Loucy (cell line): ENCODE results near the gene HSD11B2.

Experiments
- H2AFZ ChIP-seq: fragments of 200-600 bp; sonication (generic); 2 replicates; pipeline ENCODE4 v1.6.0; 2016; ENCODE audit warnings: antibody characterized with exemption, mild to moderate bottlenecking, low read length, moderate library complexity
- H3F3A ChIP-seq: fragments of 200-600 bp; 2 replicates; pipeline ENCODE4 v1.6.0; 2016; ENCODE audit warnings: antibody characterized with exemption, low read depth, mild to moderate bottlenecking
- H3K27me3 ChIP-seq: fragments of 200-600 bp; sonication (generic); 2 replicates; pipeline ENCODE4 v1.6.1; 2014; ENCODE audit warnings: low read length, mild to moderate bottlenecking; ENCODE audit not compliant: insufficient read depth, poor library complexity, severe bottlenecking
- H3K36me3 ChIP-seq: fragments of 200-600 bp; sonication (generic); 2 replicates; pipeline ENCODE4 v1.6.1; 2016; ENCODE audit warnings: low read length; ENCODE audit not compliant: insufficient read depth
- H3K4me1 ChIP-seq: fragments of 200-600 bp; sonication (generic); 2 replicates; pipeline ENCODE4 v1.5.1; 2014; ENCODE audit warnings: low read length, mild to moderate bottlenecking; ENCODE audit not compliant: insufficient read depth, poor library complexity, severe bottlenecking
- H3K4me2 ChIP-seq: fragments of 200-600 bp; sonication (generic); 2 replicates; pipeline ENCODE4 v1.6.0; 2014; ENCODE audit warnings: antibody characterized with exemption, low read length, low read depth, mild to moderate bottlenecking; ENCODE audit not compliant: poor library complexity, severe bottlenecking
- H3K4me3 ChIP-seq: fragments of 200-600 bp; sonication (generic); 2 replicates; pipeline ENCODE4 v1.5.1; 2014; ENCODE audit warnings: low read length, mild to moderate bottlenecking, mixed read lengths; ENCODE audit not compliant: poor library complexity, severe bottlenecking
- H3K79me2 ChIP-seq: fragments of 200-600 bp; sonication (generic); 2 replicates; pipeline ENCODE4 v1.6.1; 2014; ENCODE audit warnings: low read length; ENCODE audit not compliant: insufficient read depth
- H3K9ac ChIP-seq: fragments of 200-600 bp; sonication (generic); 2 replicates; pipeline ENCODE4 v1.6.0; 2014; ENCODE audit warnings: mild to moderate bottlenecking, low read depth, low read length, moderate library complexity; ENCODE audit not compliant: poor library complexity, severe bottlenecking
- H3K9me2 ChIP-seq: fragments of 200-600 bp; sonication (generic); replicated peaks from 2 replicates; pipeline ENCODE4 v1.6.1; 2016; ENCODE audit warnings: low read depth, low read length, mixed read lengths
- H3K9me3 ChIP-seq: fragments of 200-600 bp; sonication (generic); 2 replicates; pipeline ENCODE4 v1.6.1; 2014; ENCODE audit warnings: mild to moderate bottlenecking, antibody characterized with exemption, low read length, low read depth; ENCODE audit not compliant: insufficient read depth
- H4K20me1 ChIP-seq: fragments of 200-600 bp; sonication (generic); 2 replicates; pipeline ENCODE4 v1.6.0; 2014; ENCODE audit warnings: antibody characterized with exemption, low read length, mild to moderate bottlenecking; ENCODE audit not compliant: insufficient read depth, poor library complexity, severe bottlenecking
- EZH2phosphoT487 ChIP-seq: fragments of 200-600 bp; IDR thresholded peaks from 2 replicates; pipeline ENCODE4 v1.6.1; 2018; ENCODE audit warnings: antibody characterized with exemption, mild to moderate bottlenecking, moderate library complexity, borderline replicate concordance
- TF ChIP-seq, protein P1 (sequence below): fragments of 200-600 bp; sonication (generic); conservative IDR thresholded peaks from 2 replicates; pipeline ENCODE4 v1.5.1; 2014; ENCODE audit warnings: mild to moderate bottlenecking, antibody characterized with exemption, low read length

The HSD11B2 gene

DNA sequence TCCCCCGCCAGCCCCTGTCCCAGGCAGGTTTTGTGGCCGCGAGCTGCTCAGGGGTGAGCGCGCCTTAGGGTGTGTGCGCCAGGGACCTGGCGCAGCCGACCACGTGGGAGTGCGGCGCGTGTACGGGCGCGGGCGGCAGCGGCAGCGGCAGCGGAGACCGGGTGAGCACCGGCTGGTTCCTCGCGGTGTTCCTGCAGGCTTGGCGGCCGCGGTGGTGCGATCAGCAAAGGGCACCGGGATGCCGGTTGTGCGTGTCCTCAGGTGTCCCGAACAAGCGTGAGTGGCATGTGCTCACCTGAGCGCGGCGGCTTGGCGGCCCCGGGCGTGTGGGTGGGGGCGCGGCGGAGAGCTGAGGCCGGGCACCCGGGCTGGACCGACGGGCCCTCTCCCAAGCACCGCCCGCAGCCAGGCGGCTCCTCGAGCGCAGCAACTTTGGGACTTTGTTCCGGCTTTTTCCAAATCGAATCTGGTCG is 381 bp upstream of the HSD11B2 start:
- Histone ChIP-seq H3F3A (no peaks in the 10 kb centered on the region), H3K4me2 (no peak overlapping the region), H3K36me3 (no peaks in the 10 kb centered on the region), H3K9me3 (no peaks in the 10 kb centered on the region), H3K9me2 (no peaks in the 10 kb centered on the region), H3K4me3 (no peak overlapping the region), H3K9ac (no peak overlapping the region), H4K20me1 (no peaks in the 10 kb centered on the region), H2AFZ (no peak overlapping the region), H3K4me1 (no peaks in the 10 kb centered on the region), H3K79me2 (no peaks in the 10 kb centered on the region), H3K27me3 (no peaks in the 10 kb centered on the region)
- no peak for TF ChIP-seq EZH2phosphoT487
- TF ChIP-seq, protein P1, sequence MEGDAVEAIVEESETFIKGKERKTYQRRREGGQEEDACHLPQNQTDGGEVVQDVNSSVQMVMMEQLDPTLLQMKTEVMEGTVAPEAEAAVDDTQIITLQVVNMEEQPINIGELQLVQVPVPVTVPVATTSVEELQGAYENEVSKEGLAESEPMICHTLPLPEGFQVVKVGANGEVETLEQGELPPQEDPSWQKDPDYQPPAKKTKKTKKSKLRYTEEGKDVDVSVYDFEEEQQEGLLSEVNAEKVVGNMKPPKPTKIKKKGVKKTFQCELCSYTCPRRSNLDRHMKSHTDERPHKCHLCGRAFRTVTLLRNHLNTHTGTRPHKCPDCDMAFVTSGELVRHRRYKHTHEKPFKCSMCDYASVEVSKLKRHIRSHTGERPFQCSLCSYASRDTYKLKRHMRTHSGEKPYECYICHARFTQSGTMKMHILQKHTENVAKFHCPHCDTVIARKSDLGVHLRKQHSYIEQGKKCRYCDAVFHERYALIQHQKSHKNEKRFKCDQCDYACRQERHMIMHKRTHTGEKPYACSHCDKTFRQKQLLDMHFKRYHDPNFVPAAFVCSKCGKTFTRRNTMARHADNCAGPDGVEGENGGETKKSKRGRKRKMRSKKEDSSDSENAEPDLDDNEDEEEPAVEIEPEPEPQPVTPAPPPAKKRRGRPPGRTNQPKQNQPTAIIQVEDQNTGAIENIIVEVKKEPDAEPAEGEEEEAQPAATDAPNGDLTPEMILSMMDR: no peak

DNA sequence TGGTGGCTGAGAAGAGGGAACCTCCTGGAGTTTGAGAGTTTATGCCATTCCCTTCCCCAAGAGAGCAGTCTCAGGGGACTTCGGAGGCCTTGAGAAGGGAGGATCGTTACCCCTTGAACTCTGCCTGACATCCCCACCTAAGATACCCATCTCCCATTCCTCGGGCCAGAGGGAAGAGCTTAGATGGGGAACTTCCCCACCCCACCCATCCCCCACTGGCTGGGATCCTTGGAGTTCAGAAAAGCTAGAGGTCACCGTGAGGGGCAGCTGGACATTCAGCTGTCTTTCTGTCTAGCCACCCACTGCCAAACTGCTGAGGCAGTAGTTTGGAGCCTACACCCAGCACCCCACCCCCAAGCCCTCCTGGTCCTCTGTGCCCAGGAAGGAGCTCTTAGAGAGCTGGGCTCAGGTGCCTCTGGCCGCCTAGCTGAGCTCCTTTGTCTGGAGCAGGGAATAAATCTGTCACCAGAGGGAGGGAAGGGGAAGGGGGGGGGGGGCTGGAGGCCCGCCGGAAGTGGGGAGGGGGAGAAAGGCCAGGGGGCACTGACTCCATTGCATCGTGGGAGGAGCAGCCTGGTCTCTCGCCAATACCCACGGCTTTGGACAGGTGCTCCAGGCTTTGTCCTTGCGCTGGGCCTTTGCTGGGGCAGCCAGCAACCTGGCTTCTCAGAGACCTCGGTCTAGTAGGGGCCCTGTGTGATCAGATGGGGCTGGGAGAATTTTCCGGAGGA is 1.0 kb downstream of the HSD11B2 start:
- no peaks in the 10 kb centered on the region for H3K4me1 ChIP-seq
- no peak overlapping the region for H3K4me2 ChIP-seq
- no peaks in the 10 kb centered on the region for H3K9me2 ChIP-seq
- H3K4me3 ChIP-seq: no peak overlapping the region
- no peaks in the 10 kb centered on the region for H3F3A ChIP-seq
- H4K20me1 ChIP-seq: no peaks in the 10 kb centered on the region
- no peaks in the 10 kb centered on the region for H3K27me3 ChIP-seq
- H2AFZ ChIP-seq: no peak overlapping the region
- H3K9ac ChIP-seq: peak overlapping the region; percentile 36
- TF ChIP-seq EZH2phosphoT487: no peak
- TF ChIP-seq, protein P1: no peak
- no peaks in the 10 kb centered on the region for H3K79me2 ChIP-seq
- H3K36me3 ChIP-seq: no peaks in the 10 kb centered on the region
- H3K9me3 ChIP-seq: no peaks in the 10 kb centered on the region

DNA sequence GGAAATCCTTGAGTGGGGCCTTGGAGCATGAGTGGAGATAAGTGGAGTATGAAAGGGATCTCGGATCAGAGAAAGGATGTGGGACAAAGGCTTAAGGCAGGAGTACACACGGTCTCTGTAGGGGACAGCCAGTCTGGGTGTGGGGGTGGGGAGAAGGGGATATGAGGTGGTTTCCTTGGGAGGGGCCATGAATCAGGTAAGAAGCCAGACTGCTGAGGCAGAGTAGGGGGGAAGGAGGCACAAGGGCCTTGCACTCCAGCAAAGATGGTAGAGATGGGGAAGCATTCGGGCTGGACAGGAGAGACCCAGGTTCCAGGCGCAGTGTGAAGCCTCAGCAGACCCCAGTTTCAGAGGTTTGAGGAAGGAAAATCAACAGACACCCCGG is 1.6 kb downstream of the HSD11B2 start:
- no peaks in the 10 kb centered on the region for H3F3A ChIP-seq
- H3K4me1 ChIP-seq: no peaks in the 10 kb centered on the region
- H3K9me3 ChIP-seq: no peaks in the 10 kb centered on the region
- no peaks in the 10 kb centered on the region for H3K9me2 ChIP-seq
- H3K27me3 ChIP-seq: no peaks in the 10 kb centered on the region
- no peaks in the 10 kb centered on the region for H3K79me2 ChIP-seq
- H3K36me3 ChIP-seq: no peaks in the 10 kb centered on the region; the same call in 1 of the 2 replicates
- no peak for TF ChIP-seq EZH2phosphoT487
- TF ChIP-seq, protein P1: no peak
- H2AFZ ChIP-seq: no peak overlapping the region; the same call in 1 of the 2 replicates
- peak overlapping the region; percentile 36 for H3K9ac ChIP-seq
- H3K4me2 ChIP-seq: no peak overlapping the region
- H3K4me3 ChIP-seq: no peak overlapping the region
- no peaks in the 10 kb centered on the region for H4K20me1 ChIP-seq
